Activated gamma-delta T cell treated with anti-CD3 and anti-CD28 coated beads, Interleukin-2, amount 50 U/mL, for 16 hours (primary cell): Measurements from ENCODE around the gene ARF5.
A peak's percentile ranks its signal among the peaks of the same experiment; 100 is the strongest.
"Not testable (repeated sequence)": the region's sequence is repeated elsewhere in the genome, so short reads cannot be mapped to it uniquely, and the experiment has no call there.

ENCODE experiments used
- DNase-seq: peaks from one replicate; pipeline ENCODE4 v3.0.0-alpha.2; 2020; ENCODE audit warnings: low read depth

ARF5 gene

GRCh38 chr7:127588019-127588696, at the start of gene ARF5:
TSS of gene ARF5 (plus strand) at chr7:127588411. CDS start at chr7:127588499, 88 bp downstream.
- DNase-seq: peak; percentile 83

- DNase-seq: no peak
Measured at GRCh38 chr7:127539116-127539515, 49.1 kb upstream of the ARF5 start.

- DNase-seq: not testable (repeated sequence)
Measured at GRCh38 chr7:127540461-127540860, 47.8 kb upstream of the ARF5 start.

GRCh38 chr7:127541548-127541947, 46.7 kb upstream of the ARF5 start:
- DNase-seq: no peak

- DNase-seq: no peak
Measured at GRCh38 chr7:127546313-127546712, 41.9 kb upstream of the ARF5 start.

GRCh38 chr7:127550247-127550646, 38.0 kb upstream of the ARF5 start:
- no peak for DNase-seq

GRCh38 chr7:127551941-127552340, 36.3 kb upstream of the ARF5 start:
- no peak for DNase-seq

- no peak for DNase-seq
Measured at GRCh38 chr7:127556404-127556803, 31.8 kb upstream of the ARF5 start.

GRCh38 chr7:127557803-127558202, 30.4 kb upstream of the ARF5 start:
- no peak for DNase-seq

GRCh38 chr7:127566242-127566641, 22.0 kb upstream of the ARF5 start:
- no peak for DNase-seq

- not testable (repeated sequence) for DNase-seq
Measured at GRCh38 chr7:127568034-127568433, 20.2 kb upstream of the ARF5 start.

- DNase-seq: no peak
Measured at GRCh38 chr7:127571741-127572505, 16.3 kb upstream of the ARF5 start.

- no peak for DNase-seq
Measured at GRCh38 chr7:127578036-127578684, 10.1 kb upstream of the ARF5 start.

GRCh38 chr7:127578711-127579275, 9.4 kb upstream of the ARF5 start:
- no peak for DNase-seq

GRCh38 chr7:127580612-127581011, 7.6 kb upstream of the ARF5 start:
- DNase-seq: no peak

- DNase-seq: no peak
Measured at GRCh38 chr7:127581716-127582115, 6.5 kb upstream of the ARF5 start.

GRCh38 chr7:127582361-127582760, 5.8 kb upstream of the ARF5 start:
- DNase-seq: no peak

- DNase-seq: no peak
Measured at GRCh38 chr7:127584648-127585043, 3.6 kb upstream of the ARF5 start.

GRCh38 chr7:127585044-127585953, 2.9 kb upstream of the ARF5 start, which contains the start of gene GCC1:
TSS of gene GCC1 (minus strand) at chr7:127585596. CDS start at chr7:127585182, 414 bp downstream.
- peak; percentile 91 for DNase-seq

GRCh38 chr7:127586346-127586745, 1.9 kb upstream of the ARF5 start:
- no peak for DNase-seq

GRCh38 chr7:127587663-127588018, 570 bp upstream of the ARF5 start:
- no peak for DNase-seq
